Measurements from ENCODE around the gene PXT1. TPM values are rescaled to one million over a fixed set of nuclear protein-coding genes. Genes with fewer than 3 reads are reported as not detected.

PXT1 gene
- total and polyA plus RNA-seq, 2 donors (not counting 1 experiment from before 2014, with no cell fraction given): 0.52 TPM; not detected in 1

GRCh38 chr6:36460916-36461315 lies 18.3 kb upstream of the PXT1 start:
- no peaks in the 10 kb centered on the region for H3K9me3 ChIP-seq (ENCODE audit: control extremely low read depth in 1 of 3, control insufficient read depth in 2 of 3, insufficient read depth in 1 of 3, low read length in 2 of 3)
- H3K4me2 ChIP-seq (replicated peaks; ENCODE audit: low read depth, low read length, poor library complexity, severe bottlenecking): no peak overlapping the region
- no peaks in the 10 kb centered on the region for H3K27me3 ChIP-seq (replicated peaks in 1 of 4; ENCODE audit: control extremely low read depth in 1 of 4, control insufficient read depth in 3 of 4, insufficient read depth in 4 of 4, low read length in 3 of 4)
- POLR2A ChIA-PET: no interaction called here
- Mint-ChIP-seq H3K9me3 (ENCODE audit: insufficient read depth) (no peaks in the 10 kb centered on the region), H3K27me3 (no peaks in the 10 kb centered on the region), H3K4me1 (peaks cover 33% of the 10 kb centered on the region), H3K4me3 (no peak overlapping the region), H3K27ac (no peak overlapping the region)
- H3K4me1 ChIP-seq (ENCODE audit: control insufficient read depth in 2 of 2, insufficient read depth in 2 of 2, low read length in 2 of 2): peaks cover 0 to 8% of the 10 kb centered on the region in 2 donors
- H3K4me3 ChIP-seq (ENCODE audit: control extremely low read depth in 1 of 5, extremely low read depth in 1 of 5, insufficient read depth in 1 of 5, low read depth in 2 of 5, low read length in 4 of 5): no peak overlapping the region
- CTCF ChIA-PET: no interaction called here
- no peak for ATAC-seq (ENCODE audit: low read depth)
- peaks cover 2 to 7% of the 10 kb centered on the region in 2 experiments for H3K36me3 ChIP-seq (replicated peaks in 1 of 2; ENCODE audit: control extremely low read depth in 1 of 2, control insufficient read depth in 1 of 2, extremely low read depth in 1 of 2, insufficient read depth in 2 of 2, low read length in 1 of 2)
- no peak overlapping the region for H2AFZ ChIP-seq (ENCODE audit: insufficient read depth, low read depth, low read length, poor library complexity, severe bottlenecking)
- H3K27ac ChIP-seq (ENCODE audit: low read length in 2 of 2): no peak overlapping the region
- TF ChIP-seq EZH2 (IDR thresholded peaks at IDR 0.05; ENCODE audit: borderline replicate concordance, insufficient read depth, low read depth, low read length, poor library complexity, severe bottlenecking) (no peak), CTCF (IDR thresholded peaks at IDR 0.05) (no peak)
- DNase-seq: no peak
- H3K9ac ChIP-seq (ENCODE audit: low read length): no peak overlapping the region
- peaks cover 40% of the 10 kb centered on the region for H4K20me1 ChIP-seq (ENCODE audit: control insufficient read depth, insufficient read depth, low read length, poor library complexity, severe bottlenecking)
- intact Hi-C loops (cut with micrococcal nuclease): no loop called here
- peaks cover 93% of the 10 kb centered on the region for H3K79me2 ChIP-seq (ENCODE audit: control insufficient read depth, insufficient read depth, low read length)

GRCh38 chr6:36459501-36459900 lies 16.8 kb upstream of the PXT1 start:
- Mint-ChIP-seq H3K27ac (no peak overlapping the region), H3K4me1 (peaks cover 37% of the 10 kb centered on the region), H3K9me3 (ENCODE audit: insufficient read depth) (no peaks in the 10 kb centered on the region), H3K27me3 (no peaks in the 10 kb centered on the region), H3K4me3 (no peak overlapping the region)
- Histone ChIP-seq H3K4me2 (replicated peaks; ENCODE audit: low read depth, low read length, poor library complexity, severe bottlenecking) (no peak overlapping the region), H3K9ac (ENCODE audit: low read length) (no peak overlapping the region), H4K20me1 (ENCODE audit: control insufficient read depth, insufficient read depth, low read length, poor library complexity, severe bottlenecking) (peaks cover 53% of the 10 kb centered on the region), H3K36me3 (replicated peaks in 1 of 2; ENCODE audit: control extremely low read depth in 1 of 2, control insufficient read depth in 1 of 2, extremely low read depth in 1 of 2, insufficient read depth in 2 of 2, low read length in 1 of 2) (peaks cover 2 to 7% of the 10 kb centered on the region in 2 experiments), H3K27me3 (replicated peaks in 1 of 4; ENCODE audit: control extremely low read depth in 1 of 4, control insufficient read depth in 3 of 4, insufficient read depth in 4 of 4, low read length in 3 of 4) (no peaks in the 10 kb centered on the region), H2AFZ (ENCODE audit: insufficient read depth, low read depth, low read length, poor library complexity, severe bottlenecking) (no peak overlapping the region), H3K4me1 (ENCODE audit: control insufficient read depth in 2 of 2, insufficient read depth in 2 of 2, low read length in 2 of 2) (peaks cover 0 to 8% of the 10 kb centered on the region in 2 donors), H3K4me3 (ENCODE audit: control extremely low read depth in 1 of 5, extremely low read depth in 1 of 5, insufficient read depth in 1 of 5, low read depth in 2 of 5, low read length in 4 of 5) (no peak overlapping the region), H3K27ac (ENCODE audit: low read length in 2 of 2) (no peak overlapping the region), H3K79me2 (ENCODE audit: control insufficient read depth, insufficient read depth, low read length) (peaks cover 94% of the 10 kb centered on the region), H3K9me3 (ENCODE audit: control extremely low read depth in 1 of 3, control insufficient read depth in 2 of 3, insufficient read depth in 1 of 3, low read length in 2 of 3) (no peaks in the 10 kb centered on the region)
- ATAC-seq (ENCODE audit: low read depth) (no peak), DNase-seq (no peak)
- ChIA-PET CTCF (no interaction called here), POLR2A (no interaction called here)
- intact Hi-C loops (cut with micrococcal nuclease): no loop called here
- TF ChIP-seq EZH2 (IDR thresholded peaks at IDR 0.05; ENCODE audit: borderline replicate concordance, insufficient read depth, low read depth, low read length, poor library complexity, severe bottlenecking) (no peak), CTCF (IDR thresholded peaks at IDR 0.05) (no peak)
